HFFc6 (cell line): ENCODE data around the gene PAAF1. TPM values are rescaled to one million over a fixed set of nuclear protein-coding genes. Genes with fewer than 3 reads are reported as not detected.
"Not testable (repeated sequence)": the region's sequence is repeated elsewhere in the genome, so short reads cannot be mapped to it uniquely, and the experiment has no call there.

Experiments used
- DNase-seq: peaks from one replicate; pipeline ENCODE4 v3.0.0-alpha.2; 2018
- H3K27ac Mint-ChIP-seq: 2 replicates; pipeline ENCODE4 v1.8.0; 2020; ENCODE audit warnings: mild to moderate bottlenecking, mixed read lengths
- H3K27me3 Mint-ChIP-seq: 2 replicates; pipeline ENCODE4 v1.8.0; 2021; ENCODE audit warnings: mild to moderate bottlenecking, moderate library complexity, mixed read lengths; ENCODE audit not compliant: insufficient read depth
- H3K36me3 Mint-ChIP-seq: 2 replicates; pipeline ENCODE4 v1.8.0; 2021; ENCODE audit warnings: low read depth, mixed read lengths
- H3K4me1 Mint-ChIP-seq: 2 replicates; pipeline ENCODE4 v1.8.0; 2020; ENCODE audit warnings: low read depth, mixed read lengths
- H3K4me3 Mint-ChIP-seq: 2 replicates; pipeline ENCODE4 v1.8.0; 2020; ENCODE audit warnings: mild to moderate bottlenecking, moderate library complexity, mixed read lengths
- H3K9me3 Mint-ChIP-seq: 2 replicates; pipeline ENCODE4 v1.8.0; 2020; ENCODE audit warnings: mild to moderate bottlenecking, mixed read lengths
- total RNA-seq, 6 experiments: library from RNA; stranded (reverse); fragmentation: NEBNext Ultra II Directional; extraction: Animal tissue kit (Norgen Biotek cat#: 25700); gene quantifications; 2 replicates in 1 of 6; 3 replicates in 5 of 6; pipeline ENCODE4 v1.2.3, GENCODE V29; 2021
- TF ChIP-seq, protein P1 (sequence below): fragments of 200-600 bp; sonication (generic); IDR thresholded peaks from 2 replicates; pipeline ENCODE4 v1.5.0; 2021; ENCODE audit warnings: antibody characterized with exemption, mild to moderate bottlenecking

Gene PAAF1
- total RNA-seq, 6 experiments from 2014 or later, result 19.5 to 23.2 (median 22.4) TPM

DNA sequence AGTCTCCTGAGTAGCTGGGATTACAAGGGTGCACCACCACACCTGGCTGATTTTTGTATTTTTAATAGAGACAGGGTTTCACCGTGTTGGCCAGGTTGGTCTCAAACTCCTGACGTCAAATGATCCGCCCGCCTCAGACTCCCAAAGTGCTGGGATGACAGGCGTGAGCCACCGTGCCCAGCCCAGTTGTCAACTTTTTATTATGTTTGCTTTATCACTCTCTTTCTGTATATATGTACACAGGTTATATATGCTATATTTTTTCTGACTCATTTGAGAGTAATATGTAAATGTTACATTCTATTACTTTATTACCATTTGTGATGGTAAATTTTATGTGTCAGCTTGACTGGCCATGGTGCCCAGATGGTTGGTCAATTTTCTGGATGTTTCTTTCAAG, 55.2 kb downstream of the PAAF1 start:
- peaks cover 5% of the 10 kb centered on the region; the same call in 1 of the 2 replicates for H3K36me3 Mint-ChIP-seq
- H3K27ac Mint-ChIP-seq, result no peak overlapping the region
- TF ChIP-seq, protein P1, sequence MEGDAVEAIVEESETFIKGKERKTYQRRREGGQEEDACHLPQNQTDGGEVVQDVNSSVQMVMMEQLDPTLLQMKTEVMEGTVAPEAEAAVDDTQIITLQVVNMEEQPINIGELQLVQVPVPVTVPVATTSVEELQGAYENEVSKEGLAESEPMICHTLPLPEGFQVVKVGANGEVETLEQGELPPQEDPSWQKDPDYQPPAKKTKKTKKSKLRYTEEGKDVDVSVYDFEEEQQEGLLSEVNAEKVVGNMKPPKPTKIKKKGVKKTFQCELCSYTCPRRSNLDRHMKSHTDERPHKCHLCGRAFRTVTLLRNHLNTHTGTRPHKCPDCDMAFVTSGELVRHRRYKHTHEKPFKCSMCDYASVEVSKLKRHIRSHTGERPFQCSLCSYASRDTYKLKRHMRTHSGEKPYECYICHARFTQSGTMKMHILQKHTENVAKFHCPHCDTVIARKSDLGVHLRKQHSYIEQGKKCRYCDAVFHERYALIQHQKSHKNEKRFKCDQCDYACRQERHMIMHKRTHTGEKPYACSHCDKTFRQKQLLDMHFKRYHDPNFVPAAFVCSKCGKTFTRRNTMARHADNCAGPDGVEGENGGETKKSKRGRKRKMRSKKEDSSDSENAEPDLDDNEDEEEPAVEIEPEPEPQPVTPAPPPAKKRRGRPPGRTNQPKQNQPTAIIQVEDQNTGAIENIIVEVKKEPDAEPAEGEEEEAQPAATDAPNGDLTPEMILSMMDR, result no peak
- H3K27me3 Mint-ChIP-seq, result no peaks in the 10 kb centered on the region
- H3K4me1 Mint-ChIP-seq, result no peaks in the 10 kb centered on the region
- no peaks in the 10 kb centered on the region for H3K9me3 Mint-ChIP-seq
- H3K4me3 Mint-ChIP-seq, result no peak overlapping the region
- DNase-seq, result no peak

DNA sequence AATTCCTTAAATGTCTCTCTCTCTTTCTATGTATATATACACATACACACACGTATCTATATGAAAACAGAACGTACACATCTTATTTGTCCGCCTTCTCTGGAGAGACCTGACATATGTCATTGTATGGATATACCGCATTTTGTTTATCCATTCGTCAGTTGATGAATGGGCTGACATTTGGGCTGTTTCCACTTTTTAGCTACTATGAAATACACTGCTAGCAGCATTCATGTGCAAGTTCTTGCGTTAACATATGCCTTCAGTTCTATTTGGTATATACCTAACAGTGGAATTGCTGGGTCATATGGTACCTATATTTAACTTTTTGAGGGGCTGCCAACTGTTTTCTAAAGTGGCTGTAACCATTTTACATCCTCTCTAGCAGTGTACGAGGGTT, 56.0 kb downstream of the PAAF1 start:
- Mint-ChIP-seq H3K9me3 (no peaks in the 10 kb centered on the region), H3K27ac (no peak overlapping the region), H3K36me3 (no peaks in the 10 kb centered on the region; the same call in 1 of the 2 replicates), H3K4me3 (no peak overlapping the region), H3K4me1 (no peaks in the 10 kb centered on the region), H3K27me3 (no peaks in the 10 kb centered on the region)
- TF ChIP-seq, protein P1, result no peak
- no peak for DNase-seq

DNA sequence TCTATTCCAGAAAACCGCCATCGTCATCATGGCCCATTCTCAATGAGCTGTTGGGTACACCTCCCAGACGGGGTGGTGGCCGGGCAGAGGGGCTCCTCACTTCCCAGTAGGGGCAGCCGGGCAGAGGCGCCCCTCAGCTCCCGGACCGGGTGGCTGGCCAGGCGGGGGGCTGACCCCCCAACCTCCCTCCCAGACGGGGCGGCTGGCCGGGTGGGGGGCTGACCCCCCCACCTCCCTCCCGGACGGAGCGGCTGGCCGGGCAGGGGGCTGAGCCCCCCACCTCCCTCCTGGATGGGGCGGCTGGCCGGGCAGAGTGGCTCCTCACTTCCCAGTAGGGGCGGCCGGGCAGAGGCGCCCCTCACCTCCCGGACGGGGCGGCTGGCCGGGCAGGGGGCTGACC, 59.2 kb downstream of the PAAF1 start:
- H3K4me1 Mint-ChIP-seq, H3K27me3 Mint-ChIP-seq, H3K27ac Mint-ChIP-seq, H3K4me3 Mint-ChIP-seq, DNase-seq: not testable (repeated sequence)
- H3K36me3 Mint-ChIP-seq, result peaks cover 12% of the 10 kb centered on the region
- H3K9me3 Mint-ChIP-seq, result peaks cover 14% of the 10 kb centered on the region

DNA sequence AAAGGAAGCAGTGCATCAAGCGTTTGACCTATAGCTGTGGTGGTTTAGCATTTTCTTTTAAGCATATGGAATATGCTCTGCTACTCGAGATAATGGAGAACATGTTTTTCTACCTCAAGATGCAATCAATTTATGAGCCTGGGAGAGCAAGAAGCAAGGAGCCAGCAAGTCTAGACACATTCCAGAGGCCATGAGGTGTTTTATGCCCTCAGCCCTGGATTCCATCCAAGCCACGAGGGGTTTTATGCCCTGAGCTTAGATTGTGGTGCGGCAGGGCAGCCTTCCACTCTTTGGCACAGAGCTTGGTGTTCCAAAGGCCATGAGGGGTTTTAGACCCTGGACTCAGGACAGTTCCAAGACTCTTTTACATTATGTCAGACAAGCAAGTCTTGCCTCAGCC, 62.3 kb downstream of the PAAF1 start:
- Mint-ChIP-seq H3K9me3 (peaks cover 22% of the 10 kb centered on the region), H3K27me3 (no peaks in the 10 kb centered on the region; the same call in 1 of the 2 replicates), H3K36me3 (peaks cover 20% of the 10 kb centered on the region), H3K27ac (no peak overlapping the region), H3K4me3 (no peak overlapping the region), H3K4me1 (peaks cover 8% of the 10 kb centered on the region)
- TF ChIP-seq, protein P1, result no peak
- no peak for DNase-seq

DNA sequence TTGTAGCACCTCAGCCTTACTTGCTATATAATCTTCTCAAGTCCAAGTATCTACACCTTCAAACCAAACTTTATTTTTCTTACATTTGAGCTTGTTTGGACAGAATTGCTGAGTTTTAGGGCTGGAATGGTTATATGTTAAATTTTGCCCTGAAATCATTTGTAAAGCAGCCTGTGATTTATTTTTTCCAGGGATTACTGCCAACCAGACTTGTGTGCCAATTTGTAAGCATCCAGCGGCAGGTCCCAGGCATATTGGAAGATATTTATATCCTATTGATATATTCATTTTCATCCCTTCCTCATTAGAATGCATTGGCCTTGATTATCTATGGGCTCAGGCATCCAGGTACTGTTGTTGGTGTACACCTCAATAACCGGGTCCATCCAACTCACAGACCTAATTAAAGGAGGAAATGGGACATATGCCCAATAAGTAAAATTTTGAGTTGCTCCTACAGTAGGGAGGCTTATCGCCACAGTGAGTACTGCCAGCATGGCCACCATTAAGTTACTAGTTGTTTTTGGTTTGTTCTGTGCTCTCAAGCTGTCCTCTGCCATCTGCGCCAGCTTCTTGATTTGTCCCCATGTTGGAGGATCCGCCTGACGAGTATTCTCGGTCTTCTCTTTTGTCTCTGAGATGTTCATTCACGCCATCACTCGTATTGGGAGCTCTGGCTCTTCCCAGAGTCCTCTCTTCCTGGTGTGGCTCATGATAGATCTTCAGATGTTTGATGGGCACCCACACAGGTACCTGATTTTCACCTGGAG, 64.2 kb downstream of the PAAF1 start:
- Mint-ChIP-seq H3K27me3 (no peaks in the 10 kb centered on the region; the same call in 1 of the 2 replicates), H3K4me1 (peaks cover 8% of the 10 kb centered on the region), H3K27ac (no peak overlapping the region), H3K9me3 (peaks cover 22% of the 10 kb centered on the region), H3K4me3 (no peak overlapping the region), H3K36me3 (peaks cover 20% of the 10 kb centered on the region)
- TF ChIP-seq, protein P1, result no peak
- DNase-seq, result no peak

DNA sequence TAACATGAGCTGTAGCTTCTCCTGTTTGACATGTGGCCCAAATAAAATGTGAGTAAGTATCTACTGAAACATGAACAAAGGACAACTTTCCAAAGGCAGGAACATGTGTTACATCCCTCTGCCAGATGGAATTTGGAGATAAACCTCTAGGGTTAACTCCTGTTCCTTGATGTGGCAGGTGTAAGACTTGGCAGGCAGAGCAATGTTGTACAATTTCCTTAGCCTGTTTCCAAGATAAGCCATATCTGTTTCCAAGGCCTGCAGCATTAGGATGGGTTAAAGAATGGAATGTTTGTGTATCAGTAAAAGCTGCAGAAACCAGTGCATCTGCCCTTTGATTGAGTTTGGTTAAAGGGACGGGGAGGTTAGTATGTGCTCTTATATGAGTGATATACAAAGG, 65.2 kb downstream of the PAAF1 start:
- peaks cover 8% of the 10 kb centered on the region for H3K4me1 Mint-ChIP-seq
- H3K27ac Mint-ChIP-seq, result no peak overlapping the region
- TF ChIP-seq, protein P1, result no peak
- H3K27me3 Mint-ChIP-seq, result no peaks in the 10 kb centered on the region; the same call in 1 of the 2 replicates
- peaks cover 22% of the 10 kb centered on the region for H3K9me3 Mint-ChIP-seq
- H3K36me3 Mint-ChIP-seq, result peaks cover 25% of the 10 kb centered on the region
- DNase-seq, result no peak
- H3K4me3 Mint-ChIP-seq, result no peak overlapping the region
